Natural killer cell (primary cell): ENCODE data around the gene SLC6A12. TPM values are rescaled to one million over a fixed set of nuclear protein-coding genes. Genes with fewer than 3 reads are reported as not detected.

Experiments used
- ATAC-seq, 3 donors: fragments of 150-1000 bp in 2 of 3; fragments of 200-7000 bp in 1 of 3; cut with Tn5 transposase; 1 replicate in 1 of 3; 2 replicates in 2 of 3; pipeline ENCODE4 v1.10.0; 2021; ENCODE audit warnings: mild to moderate bottlenecking in 2 of 3, moderate library complexity in 2 of 3
- DNase-seq, 2 donors: peaks; one replicate each; pipeline versions ENCODE4 v3.0.0 to v3.0.0-alpha.2; 2013 to 2021; ENCODE audit warnings: mixed read lengths in 1 of 2
- H3K27ac ChIP-seq: one replicate; pipeline ENCODE4 v1.5.1; 2013; ENCODE audit warnings: mild to moderate bottlenecking, low read length
- H3K27me3 ChIP-seq: one replicate; pipeline ENCODE4 v1.6.1; 2013; ENCODE audit warnings: low read length; ENCODE audit not compliant: control insufficient read depth, insufficient read depth
- H3K36me3 ChIP-seq: one replicate; pipeline ENCODE4 v1.6.1; 2013; ENCODE audit warnings: low read length; ENCODE audit not compliant: control insufficient read depth, insufficient read depth
- H3K4me1 ChIP-seq: one replicate; pipeline ENCODE4 v1.6.1; 2013; ENCODE audit warnings: low read length; ENCODE audit not compliant: control insufficient read depth, insufficient read depth
- H3K4me3 ChIP-seq: one replicate; pipeline ENCODE4 v1.5.1; 2013; ENCODE audit warnings: low read length
- H3K9me3 ChIP-seq: one replicate; pipeline ENCODE4 v1.6.1; 2013; ENCODE audit warnings: low read length; ENCODE audit not compliant: control insufficient read depth, insufficient read depth
- H3K27ac Mint-ChIP-seq, 2 donors: one replicate each; pipeline ENCODE4 v1.8.0; 2022; ENCODE audit warnings: mild to moderate bottlenecking in 2 of 2, mixed read lengths in 2 of 2, moderate library complexity in 1 of 2
- H3K27me3 Mint-ChIP-seq, 2 donors: one replicate each; pipeline ENCODE4 v1.8.0; 2022; ENCODE audit warnings: low read depth in 2 of 2, mixed read lengths in 2 of 2
- H3K36me3 Mint-ChIP-seq: one replicate; pipeline ENCODE4 v1.8.0; 2022; ENCODE audit warnings: mixed read lengths
- H3K4me1 Mint-ChIP-seq, 2 donors: one replicate each; pipeline ENCODE4 v1.8.0; 2022; ENCODE audit warnings: mixed read lengths in 2 of 2
- H3K4me3 Mint-ChIP-seq: one replicate; pipeline ENCODE4 v1.8.0; 2022; ENCODE audit warnings: mild to moderate bottlenecking, moderate library complexity, mixed read lengths
- H3K9me3 Mint-ChIP-seq, 2 donors: one replicate each; pipeline ENCODE4 v1.8.0; 2022; ENCODE audit warnings: mixed read lengths in 2 of 2
- CTCF ChIP-seq: fragments of 200-600 bp; IDR thresholded peaks from one replicate; pipeline ENCODE4 v1.8.0; 2022; ENCODE audit warnings: antibody characterized with exemption
- WGBS: methylation state at CpG from one replicate; pipeline ENCODE4 v1.1.7; 2013; ENCODE audit warnings: missing lambda C conversion rate; ENCODE audit not compliant: insufficient coverage; 5-methylcytosine and 5-hydroxymethylcytosine counted together
- intact Hi-C: fragments of 100-400 bp; cut with micrococcal nuclease; formaldehyde crosslinking; loops from one replicate; pipeline ENCODE4 v1.14.2; 2022
- total RNA-seq, 4 donors: library from RNA; stranded (reverse); fragments of 120-200 nt in 1 of 4; gene quantifications; one replicate each; pipeline versions ENCODE4 v1.2.3 to v1.2.4, GENCODE V29; 2013 to 2022

Gene SLC6A12
- total RNA-seq, 3 donors from 2014 or later (not counting 1 experiment from before 2014, with no cell fraction given), result 0.54 to 0.70 TPM; not detected in 1

- no peak overlapping the region for H3K4me3 ChIP-seq
- DNase-seq (no peak), ATAC-seq (no peak)
- Mint-ChIP-seq H3K9me3 (no peaks in the 10 kb centered on the region), H3K4me1 (peaks cover 11 to 26% of the 10 kb centered on the region in 2 donors), H3K27ac (no peak overlapping the region), H3K36me3 (no peaks in the 10 kb centered on the region), H3K4me3 (no peak overlapping the region), H3K27me3 (peaks cover 3 to 11% of the 10 kb centered on the region in 2 donors)
- no peaks in the 10 kb centered on the region for H3K27me3 ChIP-seq
- intact Hi-C loops, result no loop called here
- H3K27ac ChIP-seq, result no peak overlapping the region
- TF ChIP-seq CTCF, result no peak
- peaks cover 13% of the 10 kb centered on the region for H3K4me1 ChIP-seq
- H3K9me3 ChIP-seq, result no peaks in the 10 kb centered on the region
- 54% methylated on average over 17 of the region's 18 CpGs for WGBS
- H3K36me3 ChIP-seq, result no peaks in the 10 kb centered on the region
Measured at GRCh38 chr12:171743-172676, 41.9 kb downstream of the SLC6A12 start.

DNA sequence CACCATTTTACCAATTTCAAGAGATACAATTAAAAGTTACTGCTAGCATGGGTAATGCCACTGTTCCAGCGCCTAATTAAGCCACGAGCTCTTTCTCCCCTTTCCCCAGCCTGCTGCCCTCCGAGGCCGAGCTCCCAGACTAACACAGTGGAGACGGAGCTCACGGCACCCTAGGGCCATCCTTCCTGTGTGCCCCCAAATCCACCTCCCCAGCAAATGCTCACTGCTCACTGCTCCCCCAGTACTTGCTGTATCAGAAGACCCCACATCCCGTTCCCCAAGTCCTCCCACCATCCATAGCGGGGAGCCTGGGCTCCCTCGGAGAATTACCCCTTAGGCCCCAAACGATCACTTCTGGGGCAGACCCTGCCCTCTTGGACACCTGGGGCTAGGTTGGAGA is 42.7 kb downstream of the SLC6A12 start:
- H3K9me3 Mint-ChIP-seq, result no peaks in the 10 kb centered on the region
- H3K4me3 ChIP-seq, result no peak overlapping the region
- H3K4me1 ChIP-seq, result peaks cover 11% of the 10 kb centered on the region
- 90% methylated on average over 10 of the region's 10 CpGs for WGBS
- H3K4me3 Mint-ChIP-seq, result no peak overlapping the region
- no peak for ATAC-seq
- peaks cover 16 to 19% of the 10 kb centered on the region in 2 donors for H3K4me1 Mint-ChIP-seq
- DNase-seq, result no peak
- H3K36me3 ChIP-seq, result no peaks in the 10 kb centered on the region
- intact Hi-C loops, result no loop called here
- H3K27me3 Mint-ChIP-seq, result peaks cover 3 to 11% of the 10 kb centered on the region in 2 donors
- no peaks in the 10 kb centered on the region for H3K9me3 ChIP-seq
- no peak overlapping the region for H3K27ac Mint-ChIP-seq
- no peak overlapping the region for H3K27ac ChIP-seq
- no peak for TF ChIP-seq CTCF
- H3K27me3 ChIP-seq, result no peaks in the 10 kb centered on the region
- no peaks in the 10 kb centered on the region for H3K36me3 Mint-ChIP-seq

DNA sequence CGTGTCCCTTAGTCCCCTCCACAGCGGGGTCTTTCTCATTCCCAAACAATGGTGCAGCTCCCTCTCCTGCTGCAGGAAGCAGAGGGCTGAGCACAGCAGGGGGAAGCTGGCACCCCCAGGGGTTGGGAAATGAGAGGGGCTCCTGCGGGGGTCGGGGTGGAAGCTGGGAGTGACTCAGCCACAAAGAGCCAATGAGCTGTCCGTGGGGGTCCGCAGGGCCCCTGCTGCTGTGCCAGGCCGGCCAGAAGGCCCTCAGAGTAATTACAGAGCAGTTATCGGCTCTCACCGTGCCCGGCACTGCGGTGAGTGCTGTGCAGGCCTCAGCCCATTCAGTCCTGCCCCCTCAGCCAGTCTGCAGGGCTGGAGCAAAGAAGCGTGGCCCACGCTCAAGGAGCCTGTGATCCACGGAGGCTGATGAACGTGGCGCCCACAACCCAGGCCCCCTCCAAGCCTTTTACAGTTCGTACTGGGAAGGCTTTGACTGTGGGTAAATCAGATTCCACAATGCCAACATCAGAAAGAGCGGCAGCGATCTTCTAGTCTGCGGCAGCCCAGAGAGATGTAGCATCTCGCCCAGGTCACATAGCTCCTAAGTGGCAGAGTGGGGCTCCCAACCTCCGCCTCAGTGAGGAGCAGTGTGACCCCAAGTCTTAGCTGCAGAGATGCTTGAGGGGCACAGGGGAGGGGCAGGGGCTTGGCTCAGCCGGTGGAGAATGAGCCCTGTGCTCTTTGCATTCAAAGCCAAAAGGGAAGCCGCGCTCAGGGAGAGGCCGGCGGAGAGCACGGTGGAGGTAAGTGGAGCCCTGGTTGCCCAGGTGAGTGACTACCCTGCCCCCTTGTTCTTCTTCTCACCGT is 43.4 kb downstream of the SLC6A12 start:
- H3K4me1 Mint-ChIP-seq, result peaks cover 18 to 19% of the 10 kb centered on the region in 2 donors
- 83% methylated on average over 29 of the region's 29 CpGs for WGBS
- no peaks in the 10 kb centered on the region for H3K9me3 ChIP-seq

More for the DNA sequence above, 43.4 kb downstream of the SLC6A12 start:
- no peak for TF ChIP-seq CTCF
- no peak overlapping the region for H3K27ac Mint-ChIP-seq
- Histone ChIP-seq H3K36me3 (no peaks in the 10 kb centered on the region), H3K27ac (no peak overlapping the region), H3K27me3 (no peaks in the 10 kb centered on the region), H3K4me1 (peaks cover 11% of the 10 kb centered on the region), H3K4me3 (no peak overlapping the region)
- intact Hi-C loops, result no loop called here
- H3K9me3 Mint-ChIP-seq, result no peaks in the 10 kb centered on the region
- no peak for DNase-seq
- ATAC-seq, result no peak
- H3K36me3 Mint-ChIP-seq, result no peaks in the 10 kb centered on the region
- H3K27me3 Mint-ChIP-seq, result peaks cover 3 to 11% of the 10 kb centered on the region in 2 donors
- no peak overlapping the region for H3K4me3 Mint-ChIP-seq
